Measurements from ENCODE around the gene MAGEC3. TPM values are rescaled to one million over a fixed set of nuclear protein-coding genes. Genes with fewer than 3 reads are reported as not detected.

Gene MAGEC3
- total and polyA plus RNA-seq, 9 of the 15 experiments (the other 6 are each of a cell fraction or from before 2014, with no cell fraction given) = 0.11 to 0.28 (median 0.17) TPM; not detected in 6

GRCh38 chrX:141903400-141904155 lies 65.5 kb downstream of the MAGEC3 start, which contains the start of gene MAGEC1 (continued):
- 0 out of 2 replicates have a peak, but pooled peaks have one; percentile 28 for TF ChIP-seq EP400 (IDR thresholded peaks at IDR 0.05)
- TF ChIP-seq PKNOX1 (IDR thresholded peaks at IDR 0.05) = peak; percentile 63
- no peak for TF ChIP-seq REST (IDR thresholded peaks at IDR 0.05; ENCODE audit: borderline replicate concordance)
- no peak for TF ChIP-seq REST (CRISPR knock-in tag; IDR thresholded peaks at IDR 0.05; ENCODE audit: low read depth)
- peak; percentile 46 to 91 (median 71) for TF ChIP-seq YY1 (IDR thresholded peaks at IDR 0.05; ENCODE audit: borderline replicate concordance in 1 of 3, control insufficient read depth in 1 of 3, extremely low read depth in 1 of 3, insufficient read depth in 3 of 3, insufficient read length in 1 of 3, insufficient replicate concordance in 2 of 3, low read depth in 1 of 3, low read length in 2 of 3)
- TF ChIP-seq MEIS2 (IDR thresholded peaks at IDR 0.05; ENCODE audit: partially characterized antibody) = peak; percentile 16
- peak; percentile 51 for TF ChIP-seq SUPT5H (IDR thresholded peaks at IDR 0.05)
- TF ChIP-seq MCM3 (IDR thresholded peaks at IDR 0.05) = no peak
- peak; percentile 44; the same call in 1 of the 2 replicates for TF ChIP-seq POLR2G (IDR thresholded peaks at IDR 0.05; ENCODE audit: low read depth, low read length)

All from K562 (cell line).